Heart left ventricle (tissue), 16 donors: ENCODE results near the gene LPCAT2. TPM values are rescaled to one million over a fixed set of nuclear protein-coding genes. Genes with fewer than 3 reads are reported as not detected.

Source experiments
- ATAC-seq, 4 donors: fragments of 200-7000 bp; cut with Tn5 transposase; one replicate each; pipeline ENCODE4 v1.9.1; 2020 to 2022; ENCODE audit warnings: moderate library complexity in 4 of 4, mild to moderate bottlenecking in 3 of 4, moderate number of reproducible peaks in 1 of 4
- DNase-seq, 5 donors: peaks; one replicate each; pipeline ENCODE4 v3.0.0-alpha.2; 2020
- H3K27ac ChIP-seq, 12 donors: fragments of 200-600 bp; sonication (generic) in 4 of 12; one replicate each; pipeline versions ENCODE4 v1.5.0 to v1.8.0; 2016 to 2022; ENCODE audit warnings: mild to moderate bottlenecking in 2 of 12
- H3K27me3 ChIP-seq, 9 donors: fragments of 200-600 bp; sonication (generic) in 2 of 9; one replicate each; pipeline versions ENCODE4 v1.5.1 to v1.8.0; 2016 to 2022; ENCODE audit warnings: mild to moderate bottlenecking in 3 of 9
- H3K36me3 ChIP-seq, 9 donors: fragments of 200-600 bp; sonication (generic) in 2 of 9; one replicate each; pipeline versions ENCODE4 v1.5.0 to v1.8.0; 2018 to 2022; ENCODE audit warnings: mild to moderate bottlenecking in 2 of 9
- H3K4me1 ChIP-seq, 12 donors: fragments of 200-600 bp; sonication (generic) in 4 of 12; one replicate each; pipeline versions ENCODE4 v1.5.0 to v1.8.0; 2016 to 2022; ENCODE audit warnings: mild to moderate bottlenecking in 3 of 12
- H3K4me3 ChIP-seq, 12 donors: fragments of 200-600 bp; sonication (generic) in 4 of 12; one replicate each; pipeline versions ENCODE4 v1.5.0 to v1.8.0; 2017 to 2022; ENCODE audit warnings: mild to moderate bottlenecking in 9 of 12, moderate library complexity in 4 of 12
- H3K9me3 ChIP-seq, 12 donors: fragments of 200-600 bp; sonication (generic) in 4 of 12; one replicate each; pipeline versions ENCODE4 v1.5.0 to v1.8.0; 2016 to 2022; ENCODE audit warnings: mild to moderate bottlenecking in 1 of 12
- POLR2A ChIP-seq, 2 donors: fragments of 450-650 bp; IDR thresholded peaks; one replicate each; pipeline ENCODE4 v1.6.1; 2017; ENCODE audit warnings: antibody characterized with exemption in 2 of 2, mild to moderate bottlenecking in 2 of 2, moderate library complexity in 2 of 2
- WGBS, 4 donors: extraction: QIAGEN DNeasy Blood & Tissue Kit in 2 of 4; methylation state at CpG; one replicate each; pipeline versions ENCODE4 v1.1.5 to v1.1.7; 2013 to 2018; 5-methylcytosine and 5-hydroxymethylcytosine counted together
- intact Hi-C, 10 donors: fragments of 100-400 bp; cut with DNase I; formaldehyde crosslinking; loops; one replicate each; pipeline versions ENCODE4 v1.11.1 to v1.14.2; 2022
- polyA plus RNA-seq, 2 donors: library from polyadenylated mRNA; stranded (reverse); fragments of 200-250 nt; gene quantifications; one replicate each; pipeline ENCODE4 v1.2.3, GENCODE V29; 2013
- total RNA-seq, 9 donors: library from RNA; depleted of rRNA in 2 of 9; stranded (reverse); fragments of >200 nt in 2 of 9; fragmentation: NEBNext Ultra II Directional in 3 of 9; extraction: Animal tissue kit (Norgen Biotek cat#: 25700) in 3 of 9; gene quantifications; one replicate each; pipeline versions ENCODE4 v1.1.0 to v1.2.4, GENCODE V29; 2016 to 2023
- TF ChIP-seq, protein P1 (sequence below), 12 donors: fragments of 200-600 bp; sonication (generic) in 4 of 12; IDR thresholded peaks; one replicate each; pipeline versions ENCODE4 v1.5.0 to v1.8.0; 2018 to 2022; ENCODE audit warnings: antibody characterized with exemption in 12 of 12, mild to moderate bottlenecking in 5 of 12
- donor health status: ischemic (EF 13 %, LVEDD 7.1; RV severe dilation, severe dysfunction).
- donor health status: healthy with polysubstance abuse.
- donor health status: DM: no; HTN: yes; CAD: no.
- donor health status: DM: no; HTN: no; CAD: no.
- donor health status: ischemic (EF 25% LVEDD 6.9; RV normal size, moderate dysfunction).
- donor health status: ischemic (EF 25% LVEDD 5.7; RV mildly dilated, moderate dysfunction).
- donor health status: healthy.
- donor health status: DM: yes; HTN: yes; CAD: no.
- donor health status: ischemic (EF 35%, LVEDD 5.7; RV mildly dilated, moderate dysfunction).
- donor health status: nonischemic (EF 11% LVEDD 7.7; RV severe dilation, severe dysfunction).
- donor health status: DM: yes; HTN: yes; CAD: no.
- donor health status: PGD.
- donor health status: ischemic (EF 29% LVEDD 5.4; RV normal size, mild dysfunction).
- donor health status: nonischemic (EF 23%, LVEDD 6.1; RV moderate dilation, normal function).

LPCAT2 gene
- total and polyA plus RNA-seq, 11 donors: 3.8 to 13.6 (median 6.5) TPM

DNA sequence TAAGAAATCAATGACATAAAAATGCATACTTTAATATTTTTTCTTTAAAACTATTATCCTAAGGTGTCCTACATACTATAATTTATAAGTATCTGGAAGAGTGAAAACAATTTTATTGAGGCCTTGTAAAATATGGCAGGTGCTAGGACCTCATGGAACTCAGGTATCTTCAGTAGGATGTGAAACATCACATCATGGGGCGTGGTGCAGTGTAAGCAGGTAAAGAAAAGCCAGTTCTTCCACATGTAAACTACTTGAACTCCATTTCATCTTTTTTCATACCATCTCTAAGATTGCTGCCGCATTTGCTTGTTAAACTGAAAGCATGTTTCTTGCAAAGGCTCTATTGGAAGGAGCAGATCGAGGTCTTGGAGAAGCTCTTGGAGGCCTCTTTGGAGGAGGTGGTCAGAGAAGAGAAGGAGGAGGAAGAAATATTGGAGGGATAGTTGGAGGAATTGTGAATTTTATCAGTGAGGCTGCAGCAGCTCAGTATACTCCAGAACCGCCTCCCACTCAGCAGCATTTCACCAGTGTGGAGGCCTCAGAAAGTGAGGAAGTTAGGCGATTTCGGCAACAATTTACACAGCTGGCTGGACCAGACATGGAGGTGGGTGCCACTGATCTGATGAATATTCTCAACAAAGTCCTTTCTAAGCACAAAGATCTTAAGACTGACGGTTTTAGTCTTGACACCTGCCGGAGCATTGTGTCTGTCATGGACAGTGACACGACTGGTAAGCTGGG, 57.7 kb downstream of the LPCAT2 start, which contains the start of gene CAPNS2:
Gene CAPNS2 (plus strand): TSS at position 253 of the 744 bp plus-strand sequence. CDS start 73 bp downstream, at position 326.
- Histone ChIP-seq H3K9me3 (no peaks in the 10 kb centered on the region), H3K27me3 (no peaks in the 10 kb centered on the region), H3K27ac (peak within 1 kb of the TSS in 1 of 12 donors; percentile 15), H3K4me3 (no peak within 1 kb of the TSS), H3K4me1 (peaks cover 0 to 68% (median 18%) of the 10 kb centered on the region in 12 donors), H3K36me3 (no peaks in the 10 kb centered on the region)
- DNase-seq (no peak), ATAC-seq (no peak)
- WGBS, 4 donors: 95 to 97% (median 96%) methylated on average over 9 of the region's 9 CpGs
- intact Hi-C loops: no loop called here
- no peak for TF ChIP-seq POLR2A (IDR thresholded peaks at IDR 0.05)
- TF ChIP-seq, protein P1, sequence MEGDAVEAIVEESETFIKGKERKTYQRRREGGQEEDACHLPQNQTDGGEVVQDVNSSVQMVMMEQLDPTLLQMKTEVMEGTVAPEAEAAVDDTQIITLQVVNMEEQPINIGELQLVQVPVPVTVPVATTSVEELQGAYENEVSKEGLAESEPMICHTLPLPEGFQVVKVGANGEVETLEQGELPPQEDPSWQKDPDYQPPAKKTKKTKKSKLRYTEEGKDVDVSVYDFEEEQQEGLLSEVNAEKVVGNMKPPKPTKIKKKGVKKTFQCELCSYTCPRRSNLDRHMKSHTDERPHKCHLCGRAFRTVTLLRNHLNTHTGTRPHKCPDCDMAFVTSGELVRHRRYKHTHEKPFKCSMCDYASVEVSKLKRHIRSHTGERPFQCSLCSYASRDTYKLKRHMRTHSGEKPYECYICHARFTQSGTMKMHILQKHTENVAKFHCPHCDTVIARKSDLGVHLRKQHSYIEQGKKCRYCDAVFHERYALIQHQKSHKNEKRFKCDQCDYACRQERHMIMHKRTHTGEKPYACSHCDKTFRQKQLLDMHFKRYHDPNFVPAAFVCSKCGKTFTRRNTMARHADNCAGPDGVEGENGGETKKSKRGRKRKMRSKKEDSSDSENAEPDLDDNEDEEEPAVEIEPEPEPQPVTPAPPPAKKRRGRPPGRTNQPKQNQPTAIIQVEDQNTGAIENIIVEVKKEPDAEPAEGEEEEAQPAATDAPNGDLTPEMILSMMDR (IDR thresholded peaks at IDR 0.05): no peak

DNA sequence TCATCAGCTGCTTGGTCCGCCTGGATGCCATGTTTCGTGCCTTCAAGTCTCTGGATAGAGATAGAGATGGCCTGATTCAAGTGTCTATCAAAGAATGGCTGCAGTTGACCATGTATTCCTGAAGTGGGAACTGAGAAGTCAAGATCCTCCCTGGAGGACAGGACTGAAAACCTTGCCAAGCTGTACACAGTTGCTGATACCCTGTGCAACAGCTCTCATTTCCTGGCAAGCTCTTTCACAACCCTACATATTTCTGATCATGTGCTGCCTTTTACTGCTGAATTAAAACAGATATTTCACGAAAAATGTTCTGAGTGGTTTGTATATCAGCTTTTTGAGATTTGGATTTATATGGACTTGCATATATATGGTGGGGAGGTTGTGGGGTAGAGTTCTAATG, 58.5 kb downstream of the LPCAT2 start:
- Histone ChIP-seq H3K4me3 (no peak overlapping the region), H3K4me1 (peaks cover 0 to 68% (median 18%) of the 10 kb centered on the region in 12 donors), H3K36me3 (no peaks in the 10 kb centered on the region), H3K9me3 (no peaks in the 10 kb centered on the region), H3K27ac (peak overlapping the region in 1 of 12 donors; percentile 15), H3K27me3 (no peaks in the 10 kb centered on the region)
- DNase-seq (no peak), ATAC-seq (peak in 3 of 4 donors; percentile 59 to 75 (median 71))
- intact Hi-C loops: no loop called here
- whole genome bisulfite sequencing, 4 donors: 60 to 79% (median 71%) methylated on average over 3 of the region's 3 CpGs
- no peak for TF ChIP-seq POLR2A (IDR thresholded peaks at IDR 0.05)
- TF ChIP-seq, protein P1 (IDR thresholded peaks at IDR 0.05): no peak

DNA sequence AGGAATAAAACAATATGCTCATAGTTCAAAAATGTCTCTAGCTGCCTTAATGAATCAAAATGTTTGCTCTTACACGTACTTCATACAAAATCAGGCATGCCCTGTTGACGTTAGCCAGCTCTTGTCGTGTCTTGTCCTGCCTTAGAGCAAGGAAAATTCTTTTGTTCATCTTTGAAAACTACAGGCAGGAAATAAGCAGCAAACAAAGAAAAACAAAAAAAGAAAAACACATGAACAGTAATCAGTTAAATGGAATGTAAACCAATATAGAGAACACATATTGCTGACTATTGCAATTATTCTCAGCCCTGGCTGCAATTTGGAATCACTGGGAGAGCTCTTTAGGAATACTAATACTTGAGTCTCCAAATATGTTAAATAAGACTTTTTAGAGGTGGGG, 59.3 kb downstream of the LPCAT2 start:
- H3K4me3 ChIP-seq: no peak overlapping the region
- peak overlapping the region in 1 of 12 donors; percentile 21 for H3K27ac ChIP-seq
- TF ChIP-seq POLR2A (IDR thresholded peaks at IDR 0.05): no peak
- TF ChIP-seq, protein P1 (IDR thresholded peaks at IDR 0.05): no peak
- no peak for ATAC-seq
- peaks cover 0 to 67% (median 18%) of the 10 kb centered on the region in 12 donors for H3K4me1 ChIP-seq
- intact Hi-C loops: no loop called here
- no peaks in the 10 kb centered on the region for H3K27me3 ChIP-seq
- no peaks in the 10 kb centered on the region for H3K9me3 ChIP-seq
- H3K36me3 ChIP-seq: no peaks in the 10 kb centered on the region
- WGBS, 4 donors: 66 to 74% (median 70%) methylated on average over 3 of the region's 3 CpGs
- no peak for DNase-seq

DNA sequence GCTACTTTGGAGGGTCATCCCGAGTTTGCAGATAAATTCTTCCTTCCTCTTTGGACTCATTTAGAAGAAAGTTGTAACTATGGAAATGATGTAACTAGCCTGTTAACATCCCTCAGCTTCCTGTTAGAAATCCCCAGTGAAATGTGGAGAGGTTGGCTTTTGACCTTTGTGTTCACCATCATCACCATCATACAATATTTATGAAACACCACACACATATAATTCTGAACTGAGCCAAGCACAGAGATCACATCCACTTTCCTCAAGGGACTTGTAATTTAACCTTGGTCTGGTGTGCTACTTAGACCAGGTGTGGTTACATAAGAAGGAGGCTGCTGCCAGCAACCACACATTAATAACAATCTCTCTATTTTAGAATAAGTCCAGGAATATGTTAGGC, 60.2 kb downstream of the LPCAT2 start:
- ATAC-seq (peak in 2 of 4 donors; percentile 60 to 65), DNase-seq (no peak)
- H3K27me3 ChIP-seq: no peaks in the 10 kb centered on the region
- 23 to 38% (median 35%) methylated on average over 1 of the region's 1 CpG for WGBS, 4 donors
- H3K9me3 ChIP-seq: no peaks in the 10 kb centered on the region
- peak overlapping the region in 1 of 12 donors; percentile 21 for H3K27ac ChIP-seq
- H3K36me3 ChIP-seq: no peaks in the 10 kb centered on the region
- TF ChIP-seq, protein P1 (IDR thresholded peaks at IDR 0.05): no peak
- no peak for TF ChIP-seq POLR2A (IDR thresholded peaks at IDR 0.05)
- H3K4me1 ChIP-seq: peaks cover 0 to 63% (median 17%) of the 10 kb centered on the region in 12 donors
- intact Hi-C loops: no loop called here
- no peak overlapping the region for H3K4me3 ChIP-seq
